Measurements from ENCODE around the gene HERC4.

DNA sequence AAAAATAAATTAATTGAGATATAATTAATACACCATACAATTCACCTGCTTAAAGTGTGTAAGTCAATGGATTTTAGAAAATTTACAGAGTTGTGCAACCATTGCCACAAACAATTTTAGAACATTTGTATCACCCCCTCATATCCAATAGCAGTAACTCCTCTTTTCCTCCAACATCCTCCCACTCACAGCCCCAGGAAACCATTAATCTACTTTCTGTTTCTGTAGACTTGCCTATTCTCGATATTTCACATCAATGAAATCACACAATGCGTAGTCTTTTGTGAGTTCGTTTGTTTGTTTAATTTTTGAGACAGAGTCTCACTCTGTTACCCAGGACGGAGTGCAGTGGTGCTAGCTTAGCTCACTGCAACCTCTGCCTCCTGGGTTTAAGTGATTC is 13.7 kb upstream of the HERC4 start:
- TF ChIP-seq CTCF (IDR thresholded peaks at IDR 0.05): no peak
- TF ChIP-seq POLR2A (IDR thresholded peaks at IDR 0.05): no peak
